GM06990 (cell line): ENCODE data around the gene WWC2.

Experiments
- DNase-seq: peaks from one replicate; pipeline ENCODE4 v3.0.0-alpha.2; 2011; ENCODE audit not compliant: insufficient read length; ENCODE audit errors: extremely low read depth
- H3K27me3 ChIP-seq: replicated peaks from 2 replicates; pipeline ENCODE4 v1.6.0; 2011; ENCODE audit warnings: low read length; ENCODE audit not compliant: control insufficient read depth, insufficient read depth
- H3K36me3 ChIP-seq: 2 replicates; pipeline ENCODE4 v1.5.1; 2011; ENCODE audit warnings: low read length; ENCODE audit not compliant: control insufficient read depth, insufficient read depth
- H3K4me3 ChIP-seq: replicated peaks from 2 replicates; pipeline ENCODE4 v1.5.1; 2011; ENCODE audit warnings: low read depth, mild to moderate bottlenecking, control low read depth, low read length
- CTCF ChIP-seq: IDR thresholded peaks from 2 replicates; pipeline ENCODE4 v1.5.1; 2011; ENCODE audit warnings: low read length, control low read depth, mild to moderate bottlenecking, inconsistent platforms; ENCODE audit not compliant: insufficient read depth, poor library complexity, severe bottlenecking

The WWC2 gene

DNA sequence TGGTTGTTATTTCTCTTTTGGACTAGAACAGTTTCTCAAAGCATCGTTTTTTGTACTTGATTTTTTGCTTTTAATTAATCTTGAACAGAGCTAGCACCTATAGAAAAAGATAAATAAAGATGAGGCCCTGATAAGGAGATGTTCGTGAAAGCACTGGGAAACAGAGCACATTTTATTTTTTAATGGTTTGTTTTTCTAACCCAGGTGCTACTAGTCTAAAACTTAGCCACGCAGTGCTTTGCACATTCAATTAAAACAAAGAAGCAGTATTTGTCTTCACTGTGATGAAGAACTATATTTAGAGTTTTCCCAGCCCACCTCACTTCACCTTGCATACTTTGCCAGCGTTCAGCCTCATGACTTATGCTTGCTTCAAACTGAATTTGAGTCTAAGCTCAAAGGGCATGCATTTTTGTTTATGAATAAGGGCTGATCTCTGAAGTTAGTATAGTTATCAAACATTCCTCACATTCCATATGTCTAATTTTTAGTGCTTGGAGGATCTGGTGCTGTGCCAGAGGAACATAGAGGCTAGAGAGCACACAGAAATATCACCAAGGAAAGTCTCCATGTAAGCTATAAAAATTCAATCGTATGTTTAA is 76.7 kb downstream of the WWC2 start:
- Histone ChIP-seq H3K27me3 (no peaks in the 10 kb centered on the region), H3K36me3 (no peaks in the 10 kb centered on the region), H3K4me3 (no peak overlapping the region)
- TF ChIP-seq CTCF = no peak
- DNase-seq = no peak

DNA sequence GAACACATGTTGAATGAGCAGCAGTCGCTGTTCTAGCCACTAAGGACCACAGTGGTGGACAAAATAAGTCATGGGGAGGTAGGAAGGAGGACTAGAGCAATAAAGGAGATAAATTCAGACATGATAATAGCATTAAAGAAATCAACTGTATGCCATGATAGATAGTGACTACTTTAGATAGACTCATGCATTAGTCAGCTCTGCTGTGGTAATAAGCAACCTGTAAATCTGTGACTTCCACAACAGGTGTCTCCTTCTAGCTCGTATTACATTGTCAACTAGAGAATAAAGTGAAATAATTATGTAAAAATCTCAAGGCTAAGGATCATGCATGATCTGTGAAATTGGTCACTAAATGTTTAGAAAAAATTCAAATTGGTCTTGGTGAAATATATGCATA is 77.9 kb downstream of the WWC2 start:
- H3K27me3 ChIP-seq = no peaks in the 10 kb centered on the region
- no peak overlapping the region for H3K4me3 ChIP-seq
- no peak for TF ChIP-seq CTCF
- no peak for DNase-seq
- no peaks in the 10 kb centered on the region for H3K36me3 ChIP-seq

DNA sequence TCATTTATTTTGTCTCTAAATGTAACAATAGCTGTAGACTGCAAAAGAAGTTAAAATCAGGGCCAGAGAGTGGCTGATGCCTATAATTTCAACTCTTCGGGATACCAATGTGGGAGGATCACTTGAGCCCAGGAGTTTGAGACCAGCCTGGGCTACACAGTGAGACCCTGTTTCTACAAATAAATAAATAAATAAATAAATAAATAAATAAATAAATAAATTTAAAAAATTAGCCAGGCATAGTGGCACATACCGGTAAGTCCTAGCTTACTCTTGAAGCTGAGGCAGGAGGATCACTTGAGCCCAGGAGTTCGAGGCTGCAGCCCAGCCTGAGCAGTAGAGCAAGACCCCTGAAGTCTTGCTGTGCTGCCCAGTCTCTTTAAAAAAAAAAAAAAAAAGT is 79.1 kb downstream of the WWC2 start:
- no peaks in the 10 kb centered on the region for H3K36me3 ChIP-seq
- TF ChIP-seq CTCF = no peak
- no peak overlapping the region for H3K4me3 ChIP-seq
- DNase-seq = no peak
- no peaks in the 10 kb centered on the region for H3K27me3 ChIP-seq

GRCh38 chr4:183180096-183180495 is 81.0 kb downstream of the WWC2 start:
- no peaks in the 10 kb centered on the region for H3K36me3 ChIP-seq
- no peaks in the 10 kb centered on the region for H3K27me3 ChIP-seq
- no peak for TF ChIP-seq CTCF
- no peak overlapping the region for H3K4me3 ChIP-seq
- DNase-seq = no peak

GRCh38 chr4:183180621-183181020 is 81.6 kb downstream of the WWC2 start:
- no peak overlapping the region for H3K4me3 ChIP-seq

More at GRCh38 chr4:183180621-183181020, 81.6 kb downstream of the WWC2 start:
- DNase-seq = no peak
- TF ChIP-seq CTCF = no peak
- Histone ChIP-seq H3K27me3 (no peaks in the 10 kb centered on the region), H3K36me3 (no peaks in the 10 kb centered on the region)
